MM.1S (cell line): ENCODE results near the gene RASSF4.

Experiments used
- DNase-seq: peaks from one replicate; pipeline ENCODE4 v3.0.0-alpha.2; 2015
- H2AFZ ChIP-seq: fragments of 300-600 bp; sonication (generic); 2 replicates; pipeline ENCODE4 v1.6.0; 2016; ENCODE audit warnings: antibody characterized with exemption, low read length
- H3F3A ChIP-seq: fragments of 300-600 bp; sonication (generic); 2 replicates; pipeline ENCODE4 v1.6.1; 2016; ENCODE audit warnings: mild to moderate bottlenecking, antibody characterized with exemption, low read length, moderate library complexity, mixed read lengths; ENCODE audit not compliant: insufficient read depth
- H3K27ac ChIP-seq: fragments of 300-600 bp; sonication (generic); 2 replicates; pipeline ENCODE4 v1.5.1; 2016; ENCODE audit warnings: mild to moderate bottlenecking, low read length
- H3K27me3 ChIP-seq: fragments of 300-600 bp; sonication (generic); replicated peaks from 2 replicates; pipeline ENCODE4 v1.6.0; 2016; ENCODE audit warnings: low read length; ENCODE audit not compliant: insufficient read depth
- H3K36me3 ChIP-seq: fragments of 300-600 bp; sonication (generic); replicated peaks from 2 replicates; pipeline ENCODE4 v1.6.1; 2016; ENCODE audit warnings: mild to moderate bottlenecking, low read length, mixed read lengths; ENCODE audit not compliant: insufficient read depth
- H3K4me1 ChIP-seq: fragments of 300-600 bp; sonication (generic); 2 replicates; pipeline ENCODE4 v1.6.1; 2016; ENCODE audit warnings: low read length, mixed read lengths
- H3K4me2 ChIP-seq: fragments of 300-600 bp; sonication (generic); 2 replicates; pipeline ENCODE4 v1.6.0; 2016; ENCODE audit warnings: low read depth, low read length
- H3K4me3 ChIP-seq: fragments of 300-600 bp; sonication (generic); 2 replicates; pipeline ENCODE4 v1.5.1; 2016; ENCODE audit warnings: low read length, mixed read lengths
- H3K79me2 ChIP-seq: fragments of 300-600 bp; sonication (generic); 2 replicates; pipeline ENCODE4 v1.6.1; 2016; ENCODE audit warnings: mixed run types, low read length, mixed read lengths
- H3K9ac ChIP-seq: fragments of 300-600 bp; sonication (generic); 2 replicates; pipeline ENCODE4 v1.6.1; 2016; ENCODE audit warnings: low read length, mixed read lengths
- H3K9me2 ChIP-seq: fragments of 300-600 bp; sonication (generic); replicated peaks from 2 replicates; pipeline ENCODE4 v1.6.1; 2016; ENCODE audit warnings: mild to moderate bottlenecking, low read length, mixed read lengths; ENCODE audit not compliant: insufficient read depth
- H3K9me3 ChIP-seq: fragments of 300-600 bp; sonication (generic); replicated peaks from 2 replicates; pipeline ENCODE4 v1.6.1; 2016; ENCODE audit warnings: mild to moderate bottlenecking, low read length, mixed read lengths; ENCODE audit not compliant: insufficient read depth
- H4K20me1 ChIP-seq: fragments of 300-600 bp; sonication (generic); 2 replicates; pipeline ENCODE4 v1.6.1; 2016; ENCODE audit warnings: mild to moderate bottlenecking, low read length, moderate library complexity, mixed read lengths; ENCODE audit not compliant: insufficient read depth
- EZH2 ChIP-seq: fragments of 300-600 bp; sonication (generic); optimal IDR thresholded peaks from 2 replicates; pipeline ENCODE3; 2017; ENCODE audit warnings: low read depth, mild to moderate bottlenecking, antibody characterized with exemption, low read length, mixed read lengths
- EZH2phosphoT487 ChIP-seq: fragments of 300-600 bp; sonication (generic); IDR thresholded peaks from 2 replicates; pipeline ENCODE4 v1.6.1; 2018; ENCODE audit warnings: antibody characterized with exemption, low read length
- TF ChIP-seq, protein P1 (sequence below): fragments of 300-600 bp; sonication (generic); IDR thresholded peaks from 2 replicates; pipeline ENCODE4 v1.5.1; 2016; ENCODE audit warnings: antibody characterized with exemption, low read length, mixed read lengths

The RASSF4 gene

GRCh38 chr10:45040921-45041542, 81.4 kb downstream of the RASSF4 start:
- H3K9me3 ChIP-seq = no peaks in the 10 kb centered on the region
- H3K36me3 ChIP-seq = no peaks in the 10 kb centered on the region
- TF ChIP-seq, protein P1, sequence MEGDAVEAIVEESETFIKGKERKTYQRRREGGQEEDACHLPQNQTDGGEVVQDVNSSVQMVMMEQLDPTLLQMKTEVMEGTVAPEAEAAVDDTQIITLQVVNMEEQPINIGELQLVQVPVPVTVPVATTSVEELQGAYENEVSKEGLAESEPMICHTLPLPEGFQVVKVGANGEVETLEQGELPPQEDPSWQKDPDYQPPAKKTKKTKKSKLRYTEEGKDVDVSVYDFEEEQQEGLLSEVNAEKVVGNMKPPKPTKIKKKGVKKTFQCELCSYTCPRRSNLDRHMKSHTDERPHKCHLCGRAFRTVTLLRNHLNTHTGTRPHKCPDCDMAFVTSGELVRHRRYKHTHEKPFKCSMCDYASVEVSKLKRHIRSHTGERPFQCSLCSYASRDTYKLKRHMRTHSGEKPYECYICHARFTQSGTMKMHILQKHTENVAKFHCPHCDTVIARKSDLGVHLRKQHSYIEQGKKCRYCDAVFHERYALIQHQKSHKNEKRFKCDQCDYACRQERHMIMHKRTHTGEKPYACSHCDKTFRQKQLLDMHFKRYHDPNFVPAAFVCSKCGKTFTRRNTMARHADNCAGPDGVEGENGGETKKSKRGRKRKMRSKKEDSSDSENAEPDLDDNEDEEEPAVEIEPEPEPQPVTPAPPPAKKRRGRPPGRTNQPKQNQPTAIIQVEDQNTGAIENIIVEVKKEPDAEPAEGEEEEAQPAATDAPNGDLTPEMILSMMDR = no peak
- TF ChIP-seq EZH2 (no peak), EZH2phosphoT487 (no peak)
- no peaks in the 10 kb centered on the region for H4K20me1 ChIP-seq
- H3K9me2 ChIP-seq = no peaks in the 10 kb centered on the region
- no peak overlapping the region for H3K9ac ChIP-seq
- no peak for DNase-seq
- no peaks in the 10 kb centered on the region for H3K79me2 ChIP-seq
- no peak overlapping the region for H3K4me3 ChIP-seq
- no peaks in the 10 kb centered on the region for H3F3A ChIP-seq
- no peaks in the 10 kb centered on the region for H3K27me3 ChIP-seq
- H3K4me1 ChIP-seq = no peaks in the 10 kb centered on the region
- no peak overlapping the region for H3K27ac ChIP-seq
- no peak overlapping the region for H3K4me2 ChIP-seq
- H2AFZ ChIP-seq = no peak overlapping the region

GRCh38 chr10:45044290-45044689, 84.7 kb downstream of the RASSF4 start:
- no peak overlapping the region for H3K27ac ChIP-seq

More at GRCh38 chr10:45044290-45044689, 84.7 kb downstream of the RASSF4 start:
- Histone ChIP-seq H3K27me3 (no peaks in the 10 kb centered on the region), H3K36me3 (no peaks in the 10 kb centered on the region), H2AFZ (no peak overlapping the region), H4K20me1 (no peaks in the 10 kb centered on the region), H3K9ac (no peak overlapping the region), H3K4me1 (no peaks in the 10 kb centered on the region), H3K9me3 (no peaks in the 10 kb centered on the region), H3K4me2 (no peak overlapping the region), H3K4me3 (no peak overlapping the region), H3F3A (no peaks in the 10 kb centered on the region), H3K79me2 (no peaks in the 10 kb centered on the region), H3K9me2 (no peaks in the 10 kb centered on the region)
- TF ChIP-seq EZH2 = no peak
- no peak for TF ChIP-seq EZH2phosphoT487
- TF ChIP-seq, protein P1 = no peak
- no peak for DNase-seq
